CD4-positive, alpha-beta T cell treated with Interleukin-15 for 1 hour (primary cell): ENCODE results near the gene LHFPL4.

Source experiments
- DNase-seq: peaks from one replicate; pipeline ENCODE4 v3.0.0-alpha.2; 2020

The LHFPL4 gene

DNA sequence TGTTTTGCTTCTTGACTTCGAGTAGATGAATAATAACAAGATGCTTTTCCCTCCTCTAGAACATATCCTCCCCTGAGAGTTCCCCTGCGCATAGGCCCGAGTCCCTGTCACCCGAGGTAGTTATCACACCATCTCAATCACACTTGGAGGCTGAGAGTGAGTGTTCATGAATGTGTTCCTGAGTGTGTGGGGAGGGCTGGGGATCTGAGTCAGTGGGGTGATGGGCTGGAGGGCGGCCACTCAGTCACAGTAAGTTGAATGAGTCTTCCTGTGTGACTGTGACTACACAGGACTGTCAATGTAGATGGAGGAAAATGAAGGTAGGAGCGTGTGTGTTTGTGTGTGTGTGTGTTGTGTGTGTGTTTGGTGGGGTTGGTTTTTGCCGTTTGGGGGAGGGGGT lies 85.2 kb downstream of the LHFPL4 start:
- no peak for DNase-seq

DNA sequence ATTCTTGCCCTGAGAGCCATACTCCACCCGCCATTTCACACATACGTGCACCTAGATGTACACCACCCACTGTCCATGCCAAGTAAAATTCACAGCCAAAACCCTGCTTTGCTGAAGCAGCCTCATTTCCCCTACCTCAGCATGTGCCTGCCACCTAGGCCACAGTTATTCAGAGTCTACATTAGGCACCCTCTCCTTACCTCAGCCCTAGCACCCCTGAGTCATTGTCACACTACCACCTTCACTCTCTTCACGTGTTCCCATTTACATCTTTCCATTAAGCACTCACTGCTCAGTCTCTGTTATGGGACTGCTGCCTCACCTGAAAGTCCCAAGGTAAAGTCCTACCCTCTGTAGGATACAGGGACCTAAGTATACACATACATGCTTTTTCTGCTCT lies 86.2 kb downstream of the LHFPL4 start:
- DNase-seq = no peak

DNA sequence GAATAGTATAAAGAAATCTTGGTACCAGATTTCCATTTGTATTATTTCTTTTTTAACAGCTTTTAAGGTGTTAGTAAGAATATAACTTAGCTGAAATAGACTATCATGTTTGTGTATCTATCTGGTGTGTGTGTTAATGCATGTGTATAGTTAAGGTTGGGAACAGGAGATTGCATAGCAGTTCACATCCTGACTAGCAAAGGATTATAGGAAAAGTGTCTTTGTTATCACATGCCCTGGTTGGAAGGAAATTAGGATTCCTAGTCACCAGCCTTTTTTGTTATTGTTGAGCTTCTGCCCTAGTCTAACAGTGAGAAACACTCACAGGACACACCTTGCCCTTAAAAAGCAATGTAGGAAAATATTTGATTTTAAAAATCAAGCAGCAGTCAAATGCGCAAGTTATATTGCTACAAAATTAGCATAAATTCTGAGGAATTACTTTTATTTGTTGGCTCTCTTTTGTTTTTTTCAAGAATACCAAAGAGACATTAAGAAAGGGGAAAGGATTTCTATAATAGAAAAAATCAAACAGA lies 98.0 kb downstream of the LHFPL4 start:
- no peak for DNase-seq

DNA sequence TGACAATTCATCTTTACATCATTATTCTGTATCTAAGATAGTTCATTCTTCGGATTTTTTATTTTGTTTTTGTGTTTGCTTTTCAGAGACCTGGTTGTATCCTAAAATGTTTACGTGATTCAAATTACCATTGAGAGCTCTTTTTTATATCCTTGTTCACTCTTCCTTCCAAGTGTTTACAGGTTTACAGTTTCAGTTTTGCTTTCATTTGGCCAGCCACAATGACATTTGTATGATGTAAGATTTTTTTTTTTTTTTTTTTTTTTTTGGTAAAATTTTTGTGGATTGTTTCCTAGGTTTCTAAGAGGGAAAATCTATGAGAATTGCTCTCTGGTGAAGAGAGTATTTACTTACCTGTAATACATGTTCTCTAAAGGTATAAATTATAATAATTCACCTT lies 101.2 kb downstream of the LHFPL4 start:
- DNase-seq = no peak

DNA sequence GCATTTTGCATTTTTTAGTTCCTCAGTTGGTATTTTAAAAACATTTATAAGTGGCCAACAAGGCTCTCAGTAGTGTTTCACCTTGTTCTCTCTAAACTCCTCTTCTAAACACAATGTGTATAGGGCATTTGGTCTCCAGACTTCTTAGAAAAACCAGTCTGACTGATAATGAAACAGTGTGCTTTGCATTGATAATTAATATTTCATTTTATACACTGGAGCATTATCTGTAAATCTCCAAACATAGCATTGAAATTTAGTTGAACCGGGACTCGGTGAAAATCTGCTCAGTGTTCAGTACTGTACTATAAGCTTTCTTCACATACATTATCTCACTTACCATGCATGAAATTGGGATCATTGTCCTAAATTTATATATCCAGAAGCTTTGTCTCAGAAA lies 102.6 kb downstream of the LHFPL4 start:
- DNase-seq = no peak

DNA sequence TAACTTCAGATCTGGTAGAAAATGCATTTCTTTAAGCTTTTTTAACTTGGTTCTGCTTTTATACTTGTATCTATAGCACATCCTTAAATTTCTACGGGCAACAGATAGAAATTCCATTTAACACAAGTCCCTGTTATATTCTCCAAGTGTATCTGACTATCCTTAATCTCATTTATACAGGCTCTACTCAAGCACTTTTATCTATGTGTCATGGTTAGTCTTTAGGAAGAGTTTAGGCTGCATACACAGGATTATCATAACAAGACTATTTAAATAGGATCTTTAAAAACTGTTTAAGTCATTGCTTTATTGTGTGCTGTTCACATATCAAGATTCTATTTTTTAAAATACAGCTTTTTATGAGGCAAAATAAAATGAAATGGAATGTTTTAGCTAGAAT lies 103.5 kb downstream of the LHFPL4 start:
- DNase-seq = no peak

DNA sequence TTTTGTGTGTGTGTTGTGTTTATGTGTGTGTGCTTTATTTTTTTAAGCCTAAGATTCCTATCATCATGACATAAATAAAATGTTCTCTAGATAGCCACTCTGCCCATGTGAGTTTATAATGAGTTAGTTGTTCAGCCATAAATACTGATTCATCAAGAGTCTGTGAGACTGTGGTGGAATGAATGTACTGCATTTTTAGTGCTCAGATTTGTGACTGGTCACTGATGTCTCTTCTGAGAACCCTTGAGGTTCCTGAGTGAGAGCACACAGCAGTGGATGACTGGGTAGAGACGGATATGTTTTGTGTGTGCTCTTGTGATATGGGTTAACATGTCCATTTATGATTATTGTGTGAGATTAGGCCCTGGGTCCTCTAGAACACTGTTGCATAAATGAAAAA lies 105.0 kb downstream of the LHFPL4 start:
- DNase-seq = no peak
